ENCODE data around the gene MYH6. TPM values are rescaled to one million over a fixed set of nuclear protein-coding genes. Genes with fewer than 3 reads are reported as not detected.
"Not testable (repeated sequence)": the region's sequence is repeated elsewhere in the genome, so short reads cannot be mapped to it uniquely, and the experiment has no call there.

The MYH6 gene
- total and polyA plus RNA-seq, 2 donors (not counting 1 experiment from before 2014, with no cell fraction given), result not detected

DNA sequence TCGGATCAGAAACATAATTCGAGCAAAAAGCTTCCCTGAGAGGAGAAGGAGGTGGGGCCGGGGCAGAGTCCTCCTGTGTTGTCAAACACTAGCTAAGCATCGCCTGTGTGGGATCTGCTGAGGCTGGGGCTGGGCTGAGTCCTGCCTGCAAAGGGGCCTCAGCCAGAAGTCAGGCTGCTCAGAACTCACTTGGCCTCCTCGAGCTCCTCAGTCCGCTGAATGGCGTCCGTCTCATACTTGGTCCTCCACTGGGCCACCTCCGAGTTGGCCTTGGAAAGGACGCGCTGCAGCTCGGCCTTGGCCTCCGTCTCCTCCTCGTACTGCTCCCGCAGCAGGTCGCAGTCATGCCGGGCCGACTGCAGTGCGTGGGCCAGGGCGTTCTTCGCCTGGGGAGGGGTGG is 9.9 kb upstream of the MYH6 start:
- peaks cover 0 to 2% (median 0%) of the 10 kb centered on the region in 4 experiments for H3K27me3 ChIP-seq (replicated peaks in 1 of 4; ENCODE audit: control extremely low read depth in 1 of 4, control insufficient read depth in 3 of 4, insufficient read depth in 4 of 4, low read length in 3 of 4)
- Mint-ChIP-seq H3K9me3 (ENCODE audit: insufficient read depth) (no peaks in the 10 kb centered on the region), H3K27ac (no peak overlapping the region), H3K4me1 (no peaks in the 10 kb centered on the region), H3K4me3 (no peak overlapping the region), H3K27me3 (peaks cover 37% of the 10 kb centered on the region)
- CTCF ChIA-PET, result no interaction called here
- POLR2A ChIA-PET, result no interaction called here
- TF ChIP-seq EZH2 (IDR thresholded peaks at IDR 0.05; ENCODE audit: borderline replicate concordance, insufficient read depth, low read depth, low read length, poor library complexity, severe bottlenecking), result no peak
- TF ChIP-seq, protein P1, sequence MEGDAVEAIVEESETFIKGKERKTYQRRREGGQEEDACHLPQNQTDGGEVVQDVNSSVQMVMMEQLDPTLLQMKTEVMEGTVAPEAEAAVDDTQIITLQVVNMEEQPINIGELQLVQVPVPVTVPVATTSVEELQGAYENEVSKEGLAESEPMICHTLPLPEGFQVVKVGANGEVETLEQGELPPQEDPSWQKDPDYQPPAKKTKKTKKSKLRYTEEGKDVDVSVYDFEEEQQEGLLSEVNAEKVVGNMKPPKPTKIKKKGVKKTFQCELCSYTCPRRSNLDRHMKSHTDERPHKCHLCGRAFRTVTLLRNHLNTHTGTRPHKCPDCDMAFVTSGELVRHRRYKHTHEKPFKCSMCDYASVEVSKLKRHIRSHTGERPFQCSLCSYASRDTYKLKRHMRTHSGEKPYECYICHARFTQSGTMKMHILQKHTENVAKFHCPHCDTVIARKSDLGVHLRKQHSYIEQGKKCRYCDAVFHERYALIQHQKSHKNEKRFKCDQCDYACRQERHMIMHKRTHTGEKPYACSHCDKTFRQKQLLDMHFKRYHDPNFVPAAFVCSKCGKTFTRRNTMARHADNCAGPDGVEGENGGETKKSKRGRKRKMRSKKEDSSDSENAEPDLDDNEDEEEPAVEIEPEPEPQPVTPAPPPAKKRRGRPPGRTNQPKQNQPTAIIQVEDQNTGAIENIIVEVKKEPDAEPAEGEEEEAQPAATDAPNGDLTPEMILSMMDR (IDR thresholded peaks at IDR 0.05), result no peak
- ATAC-seq (ENCODE audit: low read depth), result no peak
- H3K36me3 ChIP-seq (replicated peaks in 1 of 2; ENCODE audit: control extremely low read depth in 1 of 2, control insufficient read depth in 1 of 2, extremely low read depth in 1 of 2, insufficient read depth in 2 of 2, low read length in 1 of 2), result no peaks in the 10 kb centered on the region
- no peaks in the 10 kb centered on the region for H4K20me1 ChIP-seq (ENCODE audit: control insufficient read depth, insufficient read depth, low read length, poor library complexity, severe bottlenecking)
- H3K4me3 ChIP-seq (ENCODE audit: control extremely low read depth in 1 of 5, extremely low read depth in 1 of 5, insufficient read depth in 1 of 5, low read depth in 2 of 5, low read length in 4 of 5), result no peak overlapping the region
- 93% methylated on average over 18 of the region's 21 CpGs for WGBS (ENCODE audit: insufficient coverage)
- H3K4me1 ChIP-seq (ENCODE audit: control insufficient read depth in 2 of 2, insufficient read depth in 2 of 2, low read length in 2 of 2), result no peaks in the 10 kb centered on the region
- no peak overlapping the region for H3K27ac ChIP-seq (ENCODE audit: low read length in 2 of 2)
- no peak for DNase-seq
- H3K4me2 ChIP-seq (replicated peaks; ENCODE audit: low read depth, low read length, poor library complexity, severe bottlenecking), result no peak overlapping the region
- H2AFZ ChIP-seq (ENCODE audit: insufficient read depth, low read depth, low read length, poor library complexity, severe bottlenecking), result no peak overlapping the region
- H3K9me3 ChIP-seq (ENCODE audit: control extremely low read depth in 1 of 3, control insufficient read depth in 2 of 3, insufficient read depth in 1 of 3, low read length in 2 of 3), result no peaks in the 10 kb centered on the region
- intact Hi-C loops (cut with micrococcal nuclease), result no loop called here
- no peaks in the 10 kb centered on the region for H3K79me2 ChIP-seq (ENCODE audit: control insufficient read depth, insufficient read depth, low read length)
- H3K9ac ChIP-seq (ENCODE audit: low read length), result no peak overlapping the region

GRCh38 chr14:23417269-23417668 is 9.2 kb upstream of the MYH6 start:
- H3K27me3 Mint-ChIP-seq, result peaks cover 42% of the 10 kb centered on the region
- intact Hi-C loops (cut with micrococcal nuclease); POLR2A ChIA-PET; H3K27me3 ChIP-seq (replicated peaks in 1 of 4; ENCODE audit: control extremely low read depth in 1 of 4, control insufficient read depth in 3 of 4, insufficient read depth in 4 of 4, low read length in 3 of 4); H3K4me3 ChIP-seq (ENCODE audit: control extremely low read depth in 1 of 5, extremely low read depth in 1 of 5, insufficient read depth in 1 of 5, low read depth in 2 of 5, low read length in 4 of 5); H3K27ac Mint-ChIP-seq; DNase-seq; H3K4me2 ChIP-seq (replicated peaks; ENCODE audit: low read depth, low read length, poor library complexity, severe bottlenecking); CTCF ChIA-PET; H3K9ac ChIP-seq (ENCODE audit: low read length); H3K9me3 Mint-ChIP-seq (ENCODE audit: insufficient read depth); H4K20me1 ChIP-seq (ENCODE audit: control insufficient read depth, insufficient read depth, low read length, poor library complexity, severe bottlenecking); ATAC-seq (ENCODE audit: low read depth); H3K4me1 Mint-ChIP-seq; H3K4me3 Mint-ChIP-seq; H2AFZ ChIP-seq (ENCODE audit: insufficient read depth, low read depth, low read length, poor library complexity, severe bottlenecking); H3K36me3 ChIP-seq (replicated peaks in 1 of 2; ENCODE audit: control extremely low read depth in 1 of 2, control insufficient read depth in 1 of 2, extremely low read depth in 1 of 2, insufficient read depth in 2 of 2, low read length in 1 of 2); H3K9me3 ChIP-seq (ENCODE audit: control extremely low read depth in 1 of 3, control insufficient read depth in 2 of 3, insufficient read depth in 1 of 3, low read length in 2 of 3); H3K4me1 ChIP-seq (ENCODE audit: control insufficient read depth in 2 of 2, insufficient read depth in 2 of 2, low read length in 2 of 2); H3K79me2 ChIP-seq (ENCODE audit: control insufficient read depth, insufficient read depth, low read length); H3K27ac ChIP-seq (ENCODE audit: low read length in 2 of 2): not testable (repeated sequence)
- WGBS (ENCODE audit: insufficient coverage), result 75% methylated on average over 12 of the region's 12 CpGs
